ENCODE data around the gene MRGPRX3.
A peak's percentile ranks its signal among the peaks of the same experiment; 100 is the strongest.
"Not testable (repeated sequence)": the region's sequence is repeated elsewhere in the genome, so short reads cannot be mapped to it uniquely, and the experiment has no call there.

Gene MRGPRX3

GRCh38 chr11:18132341-18132740 is at the start of gene MRGPRX3:
TSS of gene MRGPRX3 (plus strand) at chr11:18132571. CDS start at chr11:18137203, 4,632 bp downstream.
- DNase-seq (ENCODE audit: low spot score) = no peak

- DNase-seq (ENCODE audit: low spot score) = no peak
These were observed 44.0 kb upstream of the MRGPRX3 start for GRCh38 chr11:18088366-18088765.

- DNase-seq (ENCODE audit: low spot score) = no peak
These were observed 43.4 kb upstream of the MRGPRX3 start for GRCh38 chr11:18088966-18089365.

GRCh38 chr11:18091731-18092130 is 40.6 kb upstream of the MRGPRX3 start:
- no peak for DNase-seq (ENCODE audit: low spot score)

GRCh38 chr11:18093959-18094358 is 38.4 kb upstream of the MRGPRX3 start:
- DNase-seq (ENCODE audit: low spot score) = no peak

- DNase-seq (ENCODE audit: low spot score) = no peak
These were observed 31.3 kb upstream of the MRGPRX3 start for GRCh38 chr11:18100926-18101656.

GRCh38 chr11:18105086-18105801 is 27.1 kb upstream of the MRGPRX3 start:
- no peak for DNase-seq (ENCODE audit: low spot score)

GRCh38 chr11:18105802-18106574 is 26.4 kb upstream of the MRGPRX3 start, which contains the start of gene SAAL1:
TSS of gene SAAL1 (minus strand) at chr11:18106082. CDS start at chr11:18106041, 41 bp downstream.
- DNase-seq (ENCODE audit: low spot score) = peak; percentile 84

- DNase-seq (ENCODE audit: low spot score) = no peak
These were observed 25.7 kb upstream of the MRGPRX3 start for GRCh38 chr11:18106688-18107087.

- no peak for DNase-seq (ENCODE audit: low spot score)
These were observed 24.1 kb upstream of the MRGPRX3 start for GRCh38 chr11:18108254-18108653.

GRCh38 chr11:18111005-18111404 is 21.4 kb upstream of the MRGPRX3 start:
- no peak for DNase-seq (ENCODE audit: low spot score)

GRCh38 chr11:18115360-18116127 is 16.8 kb upstream of the MRGPRX3 start:
- peak; percentile 29 for DNase-seq (ENCODE audit: low spot score)

GRCh38 chr11:18121331-18121828 is 11.0 kb upstream of the MRGPRX3 start:
- DNase-seq (ENCODE audit: low spot score) = not testable (repeated sequence)

- DNase-seq (ENCODE audit: low spot score) = not testable (repeated sequence)
These were observed 1.3 kb upstream of the MRGPRX3 start for GRCh38 chr11:18131115-18131514.

GRCh38 chr11:18135308-18135707 is 2.9 kb downstream of the MRGPRX3 start:
- DNase-seq (ENCODE audit: low spot score) = no peak

GRCh38 chr11:18137186-18137800 is 4.9 kb downstream of the MRGPRX3 start:
- DNase-seq (ENCODE audit: low spot score) = no peak

- DNase-seq (ENCODE audit: low spot score) = no peak
These were observed 7.8 kb downstream of the MRGPRX3 start for GRCh38 chr11:18140145-18140544.

- DNase-seq (ENCODE audit: low spot score) = no peak
These were observed 11.9 kb downstream of the MRGPRX3 start for GRCh38 chr11:18144243-18144642.

- no peak for DNase-seq (ENCODE audit: low spot score)
These were observed 12.7 kb downstream of the MRGPRX3 start for GRCh38 chr11:18145025-18145424.

GRCh38 chr11:18145837-18146236 is 13.5 kb downstream of the MRGPRX3 start:
- no peak for DNase-seq (ENCODE audit: low spot score)

GRCh38 chr11:18151581-18151980 is 19.2 kb downstream of the MRGPRX3 start:
- no peak for DNase-seq (ENCODE audit: low spot score)

Data from putamen (tissue), 1 donor.